IMR-90 (cell line): ENCODE results near the gene ADGRD1. TPM values are rescaled to one million over a fixed set of nuclear protein-coding genes. Genes with fewer than 3 reads are reported as not detected.

Experiments
- ATAC-seq: fragments of 200-7000 bp; cut with Tn5 transposase; 2 replicates; pipeline ENCODE4 v1.9.1; 2020; ENCODE audit warnings: low read depth, mild to moderate bottlenecking, moderate library complexity
- BruUV-seq: library from RNA; stranded (reverse); fragments of 400-500 nt; replicated peaks from 2 replicates; lab custom pipeline; 2021; lab: Mats Ljungman, UMichigan
- CTCF ChIA-PET: fragments of 300-600 bp; formaldehyde crosslinking; extraction: SDS; loops from one replicate; lab custom pipeline; 2021; ENCODE audit warnings: antibody characterized with exemption; lab: Yijun Ruan, JAX
- POLR2A ChIA-PET: fragments of 300-600 bp; sonication (Branson Sonifier 250); formaldehyde crosslinking; loops from one replicate; lab custom pipeline; 2022; ENCODE audit warnings: antibody characterized with exemption; ENCODE audit not compliant: unreplicated experiment; lab: Charles Lee
- DNase-seq: peaks from one replicate; pipeline ENCODE4 v3.0.0; 2013
- H2AFZ ChIP-seq: replicated peaks from 2 replicates; pipeline ENCODE3; 2013; ENCODE audit warnings: low read length, mild to moderate bottlenecking; ENCODE audit not compliant: poor library complexity
- H2AK5ac ChIP-seq: 2 replicates; pipeline ENCODE4 v1.6.1; 2013; ENCODE audit warnings: low read depth, low read length, inconsistent platforms
- H2AK9ac ChIP-seq: replicated peaks from 2 replicates; pipeline ENCODE3; 2013; ENCODE audit warnings: mild to moderate bottlenecking, low read depth, low read length, moderate library complexity; ENCODE audit not compliant: poor library complexity
- H2BK120ac ChIP-seq: 2 replicates; pipeline ENCODE4 v1.6.1; 2013; ENCODE audit warnings: low read depth, low read length, inconsistent platforms
- H2BK15ac ChIP-seq: 3 replicates; pipeline ENCODE4 v1.6.1; 2013; ENCODE audit warnings: low read depth, low read length, inconsistent platforms
- H2BK20ac ChIP-seq: 2 replicates; pipeline ENCODE4 v1.6.1; 2013; ENCODE audit warnings: low read depth, mild to moderate bottlenecking, inconsistent platforms, low read length, moderate library complexity
- H2BK5ac ChIP-seq: 2 replicates; pipeline ENCODE4 v1.6.1; 2013; ENCODE audit warnings: mild to moderate bottlenecking, low read depth, low read length, inconsistent platforms; ENCODE audit not compliant: poor library complexity, severe bottlenecking
- H3K14ac ChIP-seq: replicated peaks from 2 replicates; pipeline ENCODE4 v1.6.1; 2013; ENCODE audit warnings: low read depth, low read length, inconsistent platforms
- H3K18ac ChIP-seq: 2 replicates; pipeline ENCODE4 v1.6.1; 2013; ENCODE audit warnings: low read depth, low read length, control low read depth
- H3K23ac ChIP-seq: 2 replicates; pipeline ENCODE4 v1.6.1; 2013; ENCODE audit warnings: low read depth, low read length, inconsistent platforms
- H3K27ac ChIP-seq: 2 replicates; pipeline ENCODE4 v1.5.1; 2013; ENCODE audit warnings: mild to moderate bottlenecking, control low read depth, low read length; ENCODE audit not compliant: insufficient read depth
- H3K27me3 ChIP-seq: 2 replicates; pipeline ENCODE4 v1.6.1; 2013; ENCODE audit warnings: low read length; ENCODE audit not compliant: control insufficient read depth, insufficient read depth
- H3K36me3 ChIP-seq: 2 replicates; pipeline ENCODE4 v1.6.1; 2013; ENCODE audit warnings: low read length, mixed read lengths; ENCODE audit not compliant: control insufficient read depth, insufficient read depth
- H3K4ac ChIP-seq: 2 replicates; pipeline ENCODE4 v1.6.1; 2013; ENCODE audit warnings: low read depth, low read length, inconsistent platforms
- H3K4me1 ChIP-seq: 2 replicates; pipeline ENCODE4 v1.6.1; 2013; ENCODE audit warnings: low read length, mixed read lengths; ENCODE audit not compliant: control insufficient read depth, insufficient read depth
- H3K4me2 ChIP-seq: 2 replicates; pipeline ENCODE4 v1.6.1; 2013; ENCODE audit warnings: low read depth, mild to moderate bottlenecking, control low read depth, low read length, moderate library complexity
- H3K4me3 ChIP-seq: 2 replicates; pipeline ENCODE4 v1.5.1; 2013; ENCODE audit warnings: low read depth, mild to moderate bottlenecking, control low read depth, low read length, moderate library complexity; ENCODE audit not compliant: insufficient read depth
- H3K56ac ChIP-seq: 2 replicates; pipeline ENCODE4 v1.6.1; 2013; ENCODE audit warnings: low read length, inconsistent platforms; ENCODE audit not compliant: insufficient read depth; ENCODE audit errors: extremely low read depth
- H3K79me1 ChIP-seq, 2 experiments: 2 replicates each; pipeline ENCODE4 v1.6.1; 2013; ENCODE audit warnings: low read length in 2 of 2, inconsistent platforms in 1 of 2, low read depth in 1 of 2
- H3K9ac ChIP-seq: 2 replicates; pipeline ENCODE4 v1.6.1; 2013; ENCODE audit warnings: low read depth, low read length, control low read depth
- H3K9me1 ChIP-seq: 2 replicates; pipeline ENCODE4 v1.6.1; 2013; ENCODE audit warnings: low read length, inconsistent platforms; ENCODE audit not compliant: insufficient read depth
- H3K9me3 ChIP-seq: 2 replicates; pipeline ENCODE4 v1.6.1; 2013; ENCODE audit warnings: low read length; ENCODE audit not compliant: control insufficient read depth, insufficient read depth
- H4K20me1 ChIP-seq: 2 replicates; pipeline ENCODE4 v1.6.1; 2013; ENCODE audit warnings: low read length, inconsistent platforms; ENCODE audit not compliant: insufficient read depth
- H4K5ac ChIP-seq: 2 replicates; pipeline ENCODE4 v1.6.1; 2013; ENCODE audit warnings: mild to moderate bottlenecking, low read depth, low read length, control low read depth
- H4K8ac ChIP-seq, 2 experiments: 2 replicates each; pipeline ENCODE4 v1.6.1; 2013; ENCODE audit warnings: low read depth in 2 of 2, low read length in 2 of 2, control low read depth in 1 of 2, inconsistent platforms in 1 of 2
- H4K91ac ChIP-seq: 2 replicates; pipeline ENCODE4 v1.6.1; 2013; ENCODE audit warnings: low read depth, low read length, inconsistent platforms; ENCODE audit not compliant: insufficient read depth
- MAZ ChIP-seq: IDR thresholded peaks from 2 replicates; pipeline ENCODE4 v1.6.1; 2012; ENCODE audit warnings: low read depth, mild to moderate bottlenecking, low read length, improper control_type of control experiment, moderate library complexity, borderline replicate concordance
- MXI1 ChIP-seq: IDR thresholded peaks from 2 replicates; pipeline ENCODE4 v1.6.1; 2012; ENCODE audit warnings: low read depth, mild to moderate bottlenecking, low read length, moderate library complexity, borderline replicate concordance
- POLR2A ChIP-seq: IDR thresholded peaks from 2 replicates; pipeline ENCODE4 v1.6.1; 2012; ENCODE audit warnings: mild to moderate bottlenecking, low read depth, low read length
- RAD21 ChIP-seq: IDR thresholded peaks from 2 replicates; pipeline ENCODE4 v1.6.1; 2012; ENCODE audit warnings: low read length, improper control_type of control experiment
- RFX5 ChIP-seq: IDR thresholded peaks from 2 replicates; pipeline ENCODE4 v1.8.0; 2012; ENCODE audit warnings: low read depth, mild to moderate bottlenecking, low read length, moderate library complexity
- SMC3 ChIP-seq: fragments of 150-350 bp; IDR thresholded peaks from 2 replicates; pipeline ENCODE4 v1.6.1; 2016; ENCODE audit warnings: low read depth, mild to moderate bottlenecking, antibody characterized with exemption, low read length, moderate library complexity
- WGBS, 2 experiments: methylation state at CpG; one replicate each; pipeline versions ENCODE4 v1.1.5 to v1.1.7; 2013; ENCODE audit warnings: missing lambda C conversion rate in 2 of 2; ENCODE audit not compliant: insufficient read length in 1 of 2; ENCODE audit errors: extremely low coverage in 2 of 2; 5-methylcytosine and 5-hydroxymethylcytosine counted together
- dilution Hi-C: fragments of 300-500 bp; cut with HindIII; formaldehyde crosslinking; loops from one replicate; pipeline ENCODE4 v1.14.3; 2018; ENCODE audit warnings: low sequenced_read_pairs; ENCODE audit not compliant: unreplicated experiment
- in situ Hi-C: fragments of 300-500 bp; cut with MboI; formaldehyde crosslinking; loops from 3 replicates; pipeline ENCODE4 v1.14.3; 2019; ENCODE audit warnings: low sequenced_read_pairs, inconsistent platforms, mixed read lengths
- intact Hi-C: fragments of 100-400 bp; cut with micrococcal nuclease; formaldehyde crosslinking; loops from 2 replicates; pipeline ENCODE4 v1.10.0; 2022
- polyA plus RNA-seq, 3 experiments: library from polyadenylated mRNA; depleted of rRNA; stranded (reverse); fragments of >200 nt; gene quantifications; 2 replicates each; pipeline ENCODE4 v1.2.3, GENCODE V29; 2012; ENCODE audit warnings: low replicate concordance in 1 of 3
- total RNA-seq: library from RNA; depleted of rRNA; stranded (reverse); fragments of >200 nt; gene quantifications from 2 replicates; pipeline ENCODE4 v1.2.3, GENCODE V29; 2012
- TF ChIP-seq, protein P1 (sequence below): conservative IDR thresholded peaks from 2 replicates; pipeline ENCODE4 v1.5.1; 2012; ENCODE audit warnings: mild to moderate bottlenecking, low read depth, low read length, improper control_type of control experiment
- TF ChIP-seq, protein P2 (sequence below): fragments of 150-350 bp; IDR thresholded peaks from 2 replicates; pipeline ENCODE4 v1.6.1; 2017; ENCODE audit warnings: mild to moderate bottlenecking, antibody characterized with exemption, low read length, low read depth

The ADGRD1 gene
- total and polyA plus RNA-seq, 2 of the 4 experiments (the other 2 are of a cell fraction): not detected

DNA sequence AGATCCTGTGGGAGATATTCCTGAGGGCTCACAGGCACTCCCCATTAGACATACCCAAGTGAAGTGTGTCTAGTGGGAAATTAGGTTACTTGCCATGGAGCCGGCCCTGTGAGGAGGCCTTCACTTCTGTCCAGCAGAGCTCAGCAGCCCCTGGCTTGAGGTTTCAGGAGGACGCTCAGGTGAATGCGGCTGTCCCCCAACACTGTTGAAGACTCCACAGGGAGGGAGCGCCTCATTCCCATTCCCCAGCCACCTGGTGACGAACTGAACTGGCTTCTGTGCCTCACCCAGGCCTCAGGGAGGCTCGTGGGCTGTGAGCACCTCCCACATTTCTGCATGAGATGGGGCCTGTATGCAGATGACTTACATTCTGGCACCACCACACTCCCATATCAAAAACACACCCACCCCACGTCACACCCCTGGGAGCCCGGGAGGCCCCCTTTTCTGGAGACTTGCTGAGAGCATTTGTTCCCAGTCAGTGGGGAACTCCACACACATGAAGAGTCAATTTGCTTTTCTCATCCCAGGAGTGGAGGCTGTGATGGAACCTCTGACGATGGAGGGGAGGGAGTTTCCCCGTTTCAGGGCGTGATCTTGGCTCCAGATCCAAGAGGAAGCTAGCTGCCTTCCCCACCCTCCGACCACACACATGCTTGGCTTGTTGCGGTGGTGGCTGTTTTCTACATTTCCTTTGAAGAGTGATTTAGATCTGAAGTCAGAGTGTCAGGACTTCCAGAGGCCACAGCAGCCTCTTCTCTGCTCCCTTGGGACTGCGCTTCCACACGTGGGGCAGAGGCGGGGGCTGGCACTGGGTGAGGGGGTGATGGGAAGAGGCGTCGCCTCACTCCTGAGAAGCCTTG, 120.7 kb downstream of the ADGRD1 start:
- no peak overlapping the region for H4K8ac ChIP-seq
- H2AK9ac ChIP-seq: no peak overlapping the region
- no peaks in the 10 kb centered on the region for H3K4me1 ChIP-seq
- no peak overlapping the region for H2BK20ac ChIP-seq
- in situ Hi-C loops (no loop called here), intact Hi-C loops (no loop called here), dilution Hi-C loops (no loop called here)
- POLR2A ChIA-PET: no interaction called here
- no peaks in the 10 kb centered on the region for H4K20me1 ChIP-seq
- no CpG with 5 or more reads among the region's 18 CpGs for WGBS, 2 experiments
- no peaks in the 10 kb centered on the region for H3K27me3 ChIP-seq
- no peak overlapping the region for H3K27ac ChIP-seq
- no peak overlapping the region for H4K5ac ChIP-seq
- H3K14ac ChIP-seq: no peak overlapping the region
- no TSS peak for BruUV-seq
- no peak overlapping the region for H3K9ac ChIP-seq
- no peak overlapping the region for H2BK5ac ChIP-seq
- H3K4ac ChIP-seq: no peak overlapping the region
- H3K23ac ChIP-seq: no peak overlapping the region
- no peak overlapping the region for H4K91ac ChIP-seq
- H2BK120ac ChIP-seq: no peak overlapping the region
- DNase-seq (no peak), ATAC-seq (no peak)
- CTCF ChIA-PET: no interaction called here
- no peaks in the 10 kb centered on the region for H3K79me1 ChIP-seq
- TF ChIP-seq MAZ: no peak
- TF ChIP-seq RAD21: no peak
- no peak for TF ChIP-seq POLR2A
- TF ChIP-seq, protein P1, sequence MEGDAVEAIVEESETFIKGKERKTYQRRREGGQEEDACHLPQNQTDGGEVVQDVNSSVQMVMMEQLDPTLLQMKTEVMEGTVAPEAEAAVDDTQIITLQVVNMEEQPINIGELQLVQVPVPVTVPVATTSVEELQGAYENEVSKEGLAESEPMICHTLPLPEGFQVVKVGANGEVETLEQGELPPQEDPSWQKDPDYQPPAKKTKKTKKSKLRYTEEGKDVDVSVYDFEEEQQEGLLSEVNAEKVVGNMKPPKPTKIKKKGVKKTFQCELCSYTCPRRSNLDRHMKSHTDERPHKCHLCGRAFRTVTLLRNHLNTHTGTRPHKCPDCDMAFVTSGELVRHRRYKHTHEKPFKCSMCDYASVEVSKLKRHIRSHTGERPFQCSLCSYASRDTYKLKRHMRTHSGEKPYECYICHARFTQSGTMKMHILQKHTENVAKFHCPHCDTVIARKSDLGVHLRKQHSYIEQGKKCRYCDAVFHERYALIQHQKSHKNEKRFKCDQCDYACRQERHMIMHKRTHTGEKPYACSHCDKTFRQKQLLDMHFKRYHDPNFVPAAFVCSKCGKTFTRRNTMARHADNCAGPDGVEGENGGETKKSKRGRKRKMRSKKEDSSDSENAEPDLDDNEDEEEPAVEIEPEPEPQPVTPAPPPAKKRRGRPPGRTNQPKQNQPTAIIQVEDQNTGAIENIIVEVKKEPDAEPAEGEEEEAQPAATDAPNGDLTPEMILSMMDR: no peak
- TF ChIP-seq, protein P2, sequence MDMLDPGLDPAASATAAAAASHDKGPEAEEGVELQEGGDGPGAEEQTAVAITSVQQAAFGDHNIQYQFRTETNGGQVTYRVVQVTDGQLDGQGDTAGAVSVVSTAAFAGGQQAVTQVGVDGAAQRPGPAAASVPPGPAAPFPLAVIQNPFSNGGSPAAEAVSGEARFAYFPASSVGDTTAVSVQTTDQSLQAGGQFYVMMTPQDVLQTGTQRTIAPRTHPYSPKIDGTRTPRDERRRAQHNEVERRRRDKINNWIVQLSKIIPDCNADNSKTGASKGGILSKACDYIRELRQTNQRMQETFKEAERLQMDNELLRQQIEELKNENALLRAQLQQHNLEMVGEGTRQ: no peak
- TF ChIP-seq MXI1: no peak
- no peak for TF ChIP-seq SMC3
- no peak for TF ChIP-seq RFX5
- no peak overlapping the region for H3K4me2 ChIP-seq
- H3K18ac ChIP-seq: no peak overlapping the region
- H3K36me3 ChIP-seq: no peaks in the 10 kb centered on the region
- H3K9me1 ChIP-seq: no peaks in the 10 kb centered on the region
- no peak overlapping the region for H3K56ac ChIP-seq
- H3K9me3 ChIP-seq: peaks cover 41% of the 10 kb centered on the region
- H2AFZ ChIP-seq: no peak overlapping the region
- no peak overlapping the region for H2BK15ac ChIP-seq
- no peak overlapping the region for H3K4me3 ChIP-seq
- H2AK5ac ChIP-seq: no peak overlapping the region
